GM19463 (cell line): Measurements from ENCODE around the gene LEF1.

ENCODE experiments used
- ATAC-seq: cut with Tn5 transposase; IDR thresholded peaks from one replicate; pipeline ENCODE4 v1.9.1; 2021; ENCODE audit warnings: mild to moderate bottlenecking, moderate library complexity; ENCODE audit not compliant: unreplicated experiment

LEF1 gene

GRCh38 chr4:108168671-108169523 lies at the start of gene LEF1:
Gene LEF1 (minus strand): TSS chr4:108168932. CDS start chr4:108167767, 1,165 bp downstream.
- ATAC-seq: peak; percentile 34

- no peak for ATAC-seq
These were observed 47.8 kb upstream of the LEF1 start for GRCh38 chr4:108216510-108216909.

GRCh38 chr4:108215055-108215454 lies 46.3 kb upstream of the LEF1 start:
- ATAC-seq: no peak

DNA sequence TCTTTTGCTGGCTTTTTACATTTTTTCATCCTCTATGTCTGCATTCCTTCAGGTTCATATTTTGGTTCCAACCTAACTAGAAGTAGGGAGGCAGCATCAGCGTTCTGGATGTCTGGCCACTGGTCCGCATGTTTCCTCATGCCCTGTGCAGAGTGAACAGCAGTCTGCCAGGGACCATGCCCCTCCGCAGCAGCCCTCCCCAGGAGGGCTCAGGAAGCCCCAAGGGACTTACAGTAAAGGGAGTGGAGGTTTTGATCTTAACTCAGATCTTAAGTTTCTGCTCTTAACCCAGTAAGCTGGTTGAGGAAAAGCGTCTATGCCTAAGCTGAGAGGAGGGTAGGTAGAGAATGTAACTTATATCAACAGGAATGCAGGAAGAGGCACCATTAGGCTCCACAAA lies 45.0 kb upstream of the LEF1 start:
- ATAC-seq: no peak

GRCh38 chr4:108213308-108213707 lies 44.6 kb upstream of the LEF1 start:
- no peak for ATAC-seq

DNA sequence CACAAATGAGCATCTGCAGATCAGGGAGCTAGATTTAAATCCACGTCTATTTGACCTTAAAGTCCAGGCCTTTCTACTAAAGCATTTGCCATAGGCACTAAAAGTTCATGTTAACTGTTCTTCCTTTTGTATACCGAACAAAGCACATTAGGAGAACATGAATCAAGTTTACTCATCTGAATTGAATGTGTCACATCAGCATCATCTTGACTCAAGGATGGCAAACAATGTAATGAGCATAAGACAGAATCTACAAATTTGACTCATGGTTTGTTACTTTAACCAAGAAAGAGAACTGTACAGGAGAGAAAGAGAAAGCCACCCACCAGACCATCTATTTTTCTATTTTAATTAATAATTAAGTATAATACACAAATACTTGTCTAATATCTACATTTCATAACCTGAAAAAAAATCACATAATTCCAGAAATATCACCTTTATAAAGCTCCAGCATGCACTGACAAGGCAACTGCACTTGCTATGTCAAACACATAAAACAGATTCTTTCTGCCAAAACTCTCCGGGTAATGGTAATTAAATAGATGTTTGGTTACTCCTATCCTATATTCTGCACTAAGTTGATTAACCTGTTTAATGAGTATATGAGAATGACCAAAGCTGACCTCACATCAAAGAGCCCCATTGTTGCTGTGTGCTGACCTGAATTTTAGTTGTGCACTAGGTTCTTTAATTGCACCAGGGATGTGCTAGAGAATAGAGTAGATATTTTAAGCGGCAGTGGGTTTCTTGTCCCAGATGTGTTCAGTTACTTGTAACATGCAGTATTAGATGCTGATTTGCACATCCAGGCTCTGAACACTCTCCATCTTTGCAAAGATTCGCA lies 42.5 kb upstream of the LEF1 start:
- no peak for ATAC-seq

GRCh38 chr4:108209489-108209888 lies 40.8 kb upstream of the LEF1 start:
- no peak for ATAC-seq

- no peak for ATAC-seq
These were observed 37.1 kb upstream of the LEF1 start for GRCh38 chr4:108205859-108206258.

- ATAC-seq: no peak
These were observed 35.8 kb upstream of the LEF1 start for GRCh38 chr4:108204518-108204917.

GRCh38 chr4:108203377-108203776 lies 34.6 kb upstream of the LEF1 start:
- no peak for ATAC-seq

DNA sequence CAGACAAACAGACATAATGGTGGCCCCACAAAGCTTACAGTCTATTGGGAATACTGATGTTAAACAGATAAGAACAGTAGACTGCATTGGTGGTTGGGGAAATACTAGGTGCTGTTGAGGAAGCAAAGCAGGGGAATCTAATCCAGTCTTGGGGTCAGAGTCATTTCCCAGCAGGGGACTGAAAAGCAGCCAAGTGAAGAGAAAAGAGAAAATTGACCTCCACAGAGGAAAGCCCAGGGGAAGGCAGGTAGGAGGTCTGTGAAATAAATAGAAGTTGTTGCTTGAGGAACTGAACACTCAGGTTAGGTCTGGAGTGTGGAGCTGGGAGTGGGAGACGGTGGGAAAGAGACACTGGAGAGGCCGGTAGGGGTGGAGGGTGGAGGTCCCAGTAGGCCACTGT lies 33.0 kb upstream of the LEF1 start:
- ATAC-seq: no peak

- no peak for ATAC-seq
These were observed 31.1 kb upstream of the LEF1 start for GRCh38 chr4:108199881-108200280.

DNA sequence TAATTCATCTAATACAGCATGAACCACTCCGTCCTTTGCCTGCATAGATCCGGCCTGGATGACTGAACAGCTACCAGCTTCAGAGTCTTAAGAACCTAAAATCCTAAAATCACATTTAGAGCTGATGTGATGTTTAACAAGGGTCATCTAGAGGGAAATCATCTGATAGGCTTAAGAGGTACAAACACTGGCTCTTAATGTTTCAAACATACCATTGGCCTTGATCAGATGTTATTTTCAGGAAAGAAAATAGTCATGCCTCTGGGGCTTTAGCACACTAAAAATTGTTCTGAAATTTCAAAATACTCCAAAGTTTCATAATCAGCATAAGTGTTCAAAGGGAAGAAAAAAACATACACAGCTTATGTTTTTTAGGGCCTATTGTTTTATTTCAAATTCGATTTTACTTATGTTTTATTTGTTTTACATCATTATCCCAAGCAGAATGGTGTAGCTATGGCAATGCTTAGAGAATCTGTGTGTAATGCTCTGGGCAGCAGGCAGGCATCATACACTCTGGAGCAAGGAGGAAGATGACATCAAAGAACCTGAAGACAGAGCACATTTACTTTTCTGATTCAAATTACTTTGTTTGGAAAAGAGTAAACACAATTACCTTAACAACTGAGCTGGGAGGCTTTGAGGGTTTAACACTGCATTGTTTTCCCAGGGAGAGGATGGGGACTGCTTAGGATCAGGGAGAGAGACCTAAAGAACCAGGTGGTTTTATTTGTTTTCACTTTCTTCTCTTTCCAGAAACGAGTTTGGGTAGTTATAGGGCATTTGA lies 25.3 kb upstream of the LEF1 start:
- no peak for ATAC-seq

DNA sequence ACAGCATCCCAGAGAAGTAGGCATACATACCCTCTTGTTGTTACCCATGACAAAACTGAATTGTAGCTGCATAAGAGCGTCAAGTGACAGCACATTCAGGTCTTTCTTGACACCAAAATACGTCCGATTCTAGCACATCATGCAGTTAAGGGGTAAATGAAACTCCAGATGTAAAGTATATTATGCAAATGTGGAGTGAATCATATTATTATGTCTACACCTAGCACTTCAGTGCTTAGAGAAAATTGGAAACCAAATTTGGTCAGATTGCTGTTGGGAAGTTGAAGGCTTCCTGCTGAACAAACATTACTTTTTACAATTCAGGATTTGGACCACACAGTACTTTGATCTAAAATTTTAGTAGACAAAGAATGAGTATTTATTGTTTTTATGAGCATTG lies 24.2 kb upstream of the LEF1 start:
- no peak for ATAC-seq

DNA sequence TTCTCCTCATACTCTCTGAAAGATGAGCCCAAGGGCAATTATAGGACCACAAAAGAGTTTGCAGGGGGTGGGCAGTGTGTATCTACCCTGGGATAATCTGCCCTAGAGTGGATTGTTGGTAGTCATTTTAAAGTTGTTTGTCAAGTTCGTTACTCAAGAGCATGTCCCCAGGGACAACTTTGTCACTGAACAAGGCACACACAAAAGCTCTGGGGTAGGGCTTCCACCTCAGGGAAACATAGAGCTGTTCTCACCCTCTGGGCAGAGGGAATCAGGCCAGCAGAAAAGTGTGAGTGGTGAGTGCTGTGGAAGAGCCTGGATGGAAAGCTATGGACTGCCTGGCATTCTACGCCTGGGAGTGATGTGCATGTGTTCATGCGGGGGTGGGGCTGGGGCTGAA lies 23.3 kb upstream of the LEF1 start:
- no peak for ATAC-seq

- no peak for ATAC-seq
These were observed 22.7 kb upstream of the LEF1 start for GRCh38 chr4:108191269-108191914.

GRCh38 chr4:108188770-108189169 lies 20.0 kb upstream of the LEF1 start:
- ATAC-seq: no peak

DNA sequence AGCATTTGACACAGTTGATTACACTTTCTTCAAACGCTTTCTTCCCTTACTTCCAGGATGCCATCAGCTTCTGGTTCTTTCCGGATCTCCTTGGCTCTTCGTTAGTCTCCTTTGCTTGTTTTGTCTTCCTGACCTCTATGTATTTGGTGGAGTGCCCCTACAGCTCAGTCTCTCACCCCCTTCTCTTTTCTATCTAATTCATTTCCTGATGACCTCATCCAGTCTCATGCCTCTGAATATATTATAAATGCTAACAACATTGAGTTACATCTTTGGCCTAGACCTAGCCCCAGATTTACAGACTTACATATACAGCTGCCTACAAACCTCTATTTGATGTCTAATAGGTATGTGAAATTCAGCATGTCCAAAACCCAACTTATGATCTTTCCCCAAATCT lies 16.5 kb upstream of the LEF1 start:
- no peak for ATAC-seq

GRCh38 chr4:108184453-108185049 lies 15.8 kb upstream of the LEF1 start:
- no peak for ATAC-seq

GRCh38 chr4:108181704-108182103 lies 13.0 kb upstream of the LEF1 start:
- no peak for ATAC-seq
